Stimulated activated CD4-positive, alpha-beta T cell treated with anti-CD3 and anti-CD28 coated beads, Interleukin-15, amount 100 ng/mL, for 48 hours (primary cell): Measurements from ENCODE around the gene RNF130.
"Not testable (repeated sequence)": the region's sequence is repeated elsewhere in the genome, so short reads cannot be mapped to it uniquely, and the experiment has no call there.

Experiments used
- DNase-seq, 2 donors: peaks; one replicate each; pipeline ENCODE4 v3.0.0-alpha.2; 2020; ENCODE audit warnings: low read depth in 2 of 2

RNF130 gene

DNA sequence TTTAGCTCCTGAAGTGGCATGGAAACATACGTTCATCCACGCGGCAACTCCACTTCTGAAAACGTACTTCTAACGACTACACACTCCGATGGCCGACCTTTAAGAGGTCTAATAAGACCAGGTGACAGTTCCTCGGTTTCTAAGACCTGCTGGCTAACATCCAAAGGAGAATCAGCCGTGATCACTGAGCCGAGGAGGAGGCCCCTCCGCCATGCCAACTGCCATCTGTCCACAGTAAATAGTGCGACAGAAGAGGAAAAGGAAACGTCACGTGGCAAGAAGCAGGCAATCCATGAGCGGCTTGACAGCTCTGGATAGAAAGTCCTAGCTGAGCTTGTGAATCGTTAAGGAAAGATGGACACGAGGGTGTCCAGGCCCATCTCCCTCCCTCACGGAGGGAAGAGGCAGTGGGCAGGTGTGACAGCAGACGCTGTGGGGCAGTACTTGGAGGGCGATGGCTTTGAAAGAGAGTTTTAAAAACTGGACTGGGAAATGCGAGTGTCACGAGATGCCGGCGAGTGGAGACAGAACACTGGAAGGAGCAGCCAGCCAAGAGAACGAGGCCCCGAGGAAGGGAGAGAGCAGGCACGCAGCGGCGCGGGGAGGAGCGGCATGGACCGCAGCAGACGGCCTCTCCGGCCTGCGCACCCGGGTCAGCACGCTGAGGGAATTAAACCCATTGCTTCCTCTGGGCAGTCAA, 97.2 kb downstream of the RNF130 start:
- DNase-seq: no peak

DNA sequence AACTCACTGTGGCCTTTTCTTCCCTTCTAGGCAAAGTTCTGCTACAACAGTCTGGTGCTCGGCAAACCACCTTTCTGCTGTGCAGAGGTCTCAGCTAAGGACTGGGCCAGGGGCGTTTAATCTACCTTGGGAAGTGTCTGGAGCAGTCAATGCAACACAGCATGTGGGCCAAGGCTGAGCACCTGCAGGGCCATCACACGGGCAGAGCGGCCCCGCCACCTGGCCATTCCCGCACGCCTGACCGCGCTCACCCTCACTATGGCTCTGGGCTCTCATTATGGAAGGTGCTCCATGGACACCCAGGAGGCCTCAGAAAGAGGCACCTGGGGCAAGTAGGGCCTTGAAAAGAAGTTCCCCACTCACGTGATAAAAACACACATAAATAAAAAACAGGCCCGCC, 98.2 kb downstream of the RNF130 start:
- DNase-seq: no peak

DNA sequence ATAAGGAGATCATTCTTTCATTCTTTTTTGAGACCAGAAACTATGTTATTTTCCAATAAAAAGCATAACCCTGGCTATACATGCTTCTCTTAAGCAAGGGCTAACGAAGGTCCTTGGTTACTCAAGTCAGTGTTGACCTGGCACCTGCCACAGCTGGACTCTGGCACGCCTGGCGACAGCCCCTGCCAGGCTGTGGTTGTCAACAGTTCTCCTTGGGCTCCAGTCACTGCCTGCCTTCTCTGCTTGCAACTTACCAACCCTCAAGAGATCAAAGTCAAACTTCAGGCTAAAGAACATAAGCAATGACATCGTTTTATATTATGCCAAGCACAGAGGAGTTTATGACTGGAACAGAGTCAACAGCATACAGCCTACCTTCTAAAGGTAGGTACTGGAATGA, 102.4 kb downstream of the RNF130 start:
- DNase-seq: no peak

DNA sequence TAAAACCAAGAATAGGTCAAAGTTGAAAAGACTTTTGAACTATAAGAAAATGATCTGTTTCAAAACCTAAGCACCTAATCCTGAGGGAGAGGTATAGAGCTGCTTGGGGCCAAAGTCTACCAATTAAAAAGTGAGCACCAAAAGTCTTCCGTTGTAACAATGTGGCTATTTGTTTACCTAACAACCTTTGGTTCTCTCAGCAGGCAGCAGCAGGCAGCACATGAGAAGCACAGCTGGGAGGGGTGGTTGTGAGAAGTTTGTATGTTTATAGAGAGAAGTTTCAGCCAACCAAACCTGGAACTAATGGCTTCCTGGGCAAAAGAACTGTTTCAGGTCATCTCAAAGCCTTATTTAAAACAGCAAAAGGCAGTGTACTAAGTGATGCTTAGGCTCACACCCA, 104.1 kb downstream of the RNF130 start:
- DNase-seq: no peak

DNA sequence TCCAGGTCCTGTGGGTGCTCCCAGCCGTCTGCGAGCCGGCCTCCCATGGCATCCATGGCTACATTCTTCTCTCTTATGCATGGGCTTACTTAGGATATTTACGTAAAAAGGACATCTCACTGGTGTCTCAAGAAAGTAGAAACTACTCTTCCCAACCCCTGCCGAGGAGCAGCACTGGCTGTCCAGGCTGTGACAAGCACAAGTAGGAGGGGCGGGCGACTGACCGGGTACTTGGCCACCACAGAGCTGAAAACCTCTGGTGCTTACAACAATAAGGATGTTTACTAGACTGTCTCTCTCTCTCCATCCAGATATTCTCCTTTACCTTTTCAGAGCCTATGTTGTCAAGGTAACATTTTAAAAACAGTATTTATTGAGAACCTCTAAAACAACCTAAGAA, 107.5 kb downstream of the RNF130 start:
- no peak for DNase-seq

DNA sequence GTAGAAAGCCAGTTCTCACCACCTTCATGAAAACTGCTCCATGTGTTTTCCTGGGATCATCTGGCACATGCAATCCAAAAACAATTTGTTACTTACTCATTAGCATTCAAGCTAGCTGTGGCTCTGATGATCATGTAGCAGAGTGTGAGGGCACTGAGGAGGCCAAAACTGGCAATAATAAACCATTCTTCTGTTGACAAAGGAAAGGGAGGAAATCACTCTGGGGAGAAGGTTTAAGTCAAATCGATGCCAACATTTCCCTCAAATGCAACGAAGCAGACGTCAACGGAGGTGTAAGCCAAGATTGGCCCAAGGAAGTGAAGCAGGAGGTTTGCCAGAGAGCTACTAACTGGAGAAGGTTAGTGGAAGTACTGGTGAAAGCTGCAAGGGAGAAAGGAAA, 108.2 kb downstream of the RNF130 start:
- DNase-seq: no peak

DNA sequence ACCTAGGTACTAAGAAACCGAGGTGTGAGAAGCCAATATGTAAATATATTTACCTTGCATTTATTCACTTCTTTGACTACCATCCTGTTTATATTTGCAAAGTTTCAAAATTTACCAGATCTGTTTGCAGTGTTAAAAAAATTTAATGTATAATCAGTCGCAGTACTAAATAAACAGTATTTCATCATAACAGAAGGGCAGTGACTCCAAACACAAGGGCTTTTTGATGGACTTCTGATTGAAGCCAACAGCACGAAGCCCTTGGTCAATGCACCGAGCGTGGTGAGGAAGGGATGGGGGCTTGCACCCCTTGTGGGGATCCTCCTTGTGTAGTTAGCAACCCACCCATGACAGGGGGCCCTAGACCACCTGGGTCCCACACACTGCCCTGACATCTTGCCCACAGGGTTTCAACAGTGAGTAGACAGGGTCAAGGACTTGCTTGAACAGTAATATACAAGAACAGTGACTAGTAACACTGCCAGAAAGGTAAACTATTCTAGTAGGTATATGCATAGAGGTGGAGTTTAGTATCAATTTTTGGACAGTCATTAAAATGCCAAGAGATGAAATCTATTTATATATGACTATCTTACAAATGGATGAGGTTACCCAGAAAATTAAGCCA, 111.2 kb downstream of the RNF130 start:
- no peak for DNase-seq

DNA sequence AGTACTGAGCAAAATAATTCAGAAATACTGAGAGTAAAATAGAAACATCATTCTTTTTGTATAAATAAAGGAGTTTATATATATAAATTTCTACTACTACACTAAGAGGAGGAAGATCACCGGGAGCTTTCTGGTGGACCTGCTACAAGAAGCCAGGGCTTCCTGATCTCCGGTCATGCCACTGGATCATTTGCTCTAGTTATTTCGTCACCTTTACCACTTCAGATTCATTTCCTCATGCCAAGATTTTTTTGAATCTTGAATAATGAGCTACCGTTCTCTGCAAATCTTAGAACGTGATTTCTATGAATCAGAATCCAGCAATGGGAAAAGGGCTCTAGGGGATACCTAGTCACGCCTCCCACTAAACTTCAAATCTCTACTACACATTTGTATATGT, 111.9 kb downstream of the RNF130 start:
- no peak for DNase-seq

DNA sequence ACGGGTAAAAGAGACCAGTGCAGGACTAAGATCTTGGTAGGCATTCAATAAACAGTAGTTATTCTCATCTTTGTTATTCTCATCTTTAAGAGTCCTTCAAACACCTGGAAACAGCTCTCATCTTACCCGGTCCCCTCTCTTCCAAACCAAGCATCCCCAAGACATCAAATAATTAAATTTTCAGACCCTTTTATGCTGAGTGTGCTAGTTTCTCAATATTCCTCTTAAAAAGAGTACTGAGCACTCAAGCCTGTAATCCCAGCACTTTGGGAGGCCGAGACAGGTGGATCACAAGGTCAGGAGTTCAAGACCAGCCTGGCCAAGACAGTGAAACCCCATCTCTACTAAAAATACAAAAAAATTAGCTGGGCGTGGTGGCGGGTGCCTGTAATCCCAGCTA, 112.4 kb downstream of the RNF130 start:
- not testable (repeated sequence) for DNase-seq

DNA sequence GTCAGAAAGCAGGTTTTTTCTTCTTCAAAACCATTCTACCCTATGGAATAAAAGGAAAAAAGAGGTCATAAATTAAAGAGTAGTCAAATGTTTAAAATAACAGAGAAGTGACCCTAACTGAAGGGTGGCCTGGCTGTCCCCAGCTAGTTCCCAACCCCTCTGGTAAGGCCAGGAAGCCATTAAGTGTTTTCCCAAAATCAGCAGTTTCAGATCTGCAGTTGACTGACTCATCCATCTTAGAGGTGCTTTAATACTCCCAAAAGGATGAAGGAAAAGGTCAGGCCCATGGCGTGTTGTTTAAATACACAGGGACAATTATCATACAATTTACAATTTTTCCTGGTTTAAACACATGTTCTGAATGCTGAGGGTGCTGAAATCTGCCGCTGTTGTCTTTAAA, 115.9 kb downstream of the RNF130 start:
- DNase-seq: no peak

DNA sequence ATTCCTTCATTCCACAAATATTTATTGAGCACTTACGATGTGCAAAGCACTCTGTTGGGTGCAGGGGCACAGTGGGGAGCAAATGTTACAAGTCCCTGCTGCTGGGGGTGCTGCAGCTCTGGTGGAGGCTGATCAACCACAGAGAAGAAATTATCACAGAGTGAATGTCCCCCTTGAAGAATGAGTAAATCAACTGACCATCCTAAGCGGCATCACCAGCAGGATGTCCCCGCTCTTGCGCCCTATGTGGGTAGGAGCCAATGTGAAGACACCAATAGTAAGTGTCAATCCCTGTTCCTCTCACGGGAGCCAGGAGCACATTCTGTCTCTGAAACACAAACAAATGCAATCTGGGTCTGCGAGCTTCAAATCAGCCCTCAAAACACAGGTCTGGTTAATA, 116.5 kb downstream of the RNF130 start:
- no peak for DNase-seq

DNA sequence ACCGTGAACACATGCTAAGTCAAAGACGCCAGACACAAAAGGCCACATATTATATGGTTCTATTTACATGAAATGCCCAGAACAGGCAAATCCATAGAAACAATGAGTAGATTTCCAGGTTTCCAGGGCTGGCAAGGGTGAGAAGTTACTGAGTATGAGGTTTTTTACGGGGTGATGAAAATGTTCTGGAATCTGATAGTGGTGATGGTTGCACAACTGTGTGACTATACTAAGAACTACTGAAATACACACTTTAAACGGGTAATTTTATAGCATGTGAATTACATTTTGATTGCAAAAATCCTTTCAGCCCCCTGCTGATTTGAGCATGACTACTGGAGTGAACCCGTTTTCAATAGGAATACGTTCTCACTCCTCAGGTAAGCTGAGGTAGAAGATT, 117.1 kb downstream of the RNF130 start:
- no peak for DNase-seq

DNA sequence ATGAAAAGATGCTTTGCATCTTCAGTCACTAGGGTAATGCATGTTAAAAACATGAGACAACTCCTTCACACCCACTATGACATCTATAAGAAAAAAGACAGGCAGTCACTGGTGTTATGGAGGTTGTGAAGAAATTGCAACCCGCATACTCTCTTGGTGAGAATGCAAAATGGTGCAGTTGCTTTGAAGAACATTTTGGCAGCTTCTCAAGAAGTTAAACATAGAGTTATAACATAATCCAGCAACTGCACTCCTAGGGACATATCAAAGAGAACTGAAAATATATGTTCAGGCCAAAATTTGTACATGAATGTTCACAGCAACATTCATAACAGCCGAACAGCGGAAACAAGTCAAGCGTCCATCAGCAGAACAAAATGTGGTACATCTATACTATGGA, 117.6 kb downstream of the RNF130 start:
- DNase-seq: no peak

DNA sequence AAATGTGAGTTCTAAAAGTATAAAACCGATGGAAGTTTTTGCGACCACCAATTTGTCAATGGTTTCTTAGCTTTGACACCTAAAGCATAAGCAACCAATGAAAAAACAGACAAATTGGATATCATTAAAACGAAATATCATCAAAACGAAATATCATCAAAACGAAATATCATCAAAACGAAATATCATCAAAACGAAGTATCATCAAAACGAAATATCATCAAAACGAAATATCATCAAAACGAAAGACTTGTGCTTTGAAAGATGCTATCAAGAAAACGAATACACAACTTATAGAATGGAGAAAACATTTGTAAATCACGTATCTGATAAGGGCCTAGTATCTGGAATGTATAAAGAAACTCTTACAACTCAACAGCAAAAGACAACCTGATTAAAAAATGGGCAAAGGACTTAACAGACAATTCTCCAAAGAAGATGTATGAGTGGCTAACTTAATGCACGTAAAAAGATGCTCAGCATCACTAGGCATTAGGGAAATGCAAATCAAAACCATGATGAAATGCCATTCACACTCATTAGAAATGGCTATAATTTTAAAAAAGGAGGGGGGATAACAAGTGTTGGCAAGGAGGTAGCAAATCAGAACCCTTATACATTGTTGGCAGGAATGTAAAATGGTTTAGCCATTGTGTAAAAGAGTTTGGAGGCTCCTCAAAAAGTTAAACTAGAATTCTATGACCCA, 134.4 kb downstream of the RNF130 start:
- no peak for DNase-seq

DNA sequence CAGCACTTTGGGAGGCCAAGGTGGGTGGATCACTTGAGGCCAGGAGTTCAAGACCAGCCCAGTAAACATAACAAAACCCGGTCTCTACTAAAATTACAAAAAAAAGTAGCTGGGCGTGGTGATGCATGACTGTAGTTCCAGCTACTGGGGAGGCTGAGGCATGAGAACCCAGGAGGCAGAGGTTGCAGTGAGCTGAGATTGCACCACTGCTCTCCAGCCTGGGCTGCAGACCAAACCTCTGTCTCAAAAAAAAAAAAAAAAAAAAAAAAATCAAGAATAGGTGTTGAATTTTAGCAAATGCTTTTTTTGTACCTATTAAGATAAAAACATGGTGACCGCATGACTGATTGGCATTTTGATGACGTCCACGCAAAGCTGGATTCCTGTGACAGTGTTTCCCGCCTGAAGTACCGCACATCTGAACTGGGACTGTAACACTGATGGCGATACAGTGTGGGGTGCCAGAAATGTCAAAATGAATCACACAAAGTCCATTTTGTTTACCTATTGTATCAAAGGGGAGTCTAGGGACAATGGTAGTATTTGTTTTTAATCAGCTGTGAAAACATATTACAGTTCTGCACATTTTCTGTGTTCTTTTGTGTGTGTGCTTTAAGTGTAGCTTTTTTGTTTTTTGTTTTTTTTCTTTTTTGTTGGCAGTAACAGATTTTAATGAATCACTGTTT, 140.6 kb downstream of the RNF130 start:
- DNase-seq: no peak

DNA sequence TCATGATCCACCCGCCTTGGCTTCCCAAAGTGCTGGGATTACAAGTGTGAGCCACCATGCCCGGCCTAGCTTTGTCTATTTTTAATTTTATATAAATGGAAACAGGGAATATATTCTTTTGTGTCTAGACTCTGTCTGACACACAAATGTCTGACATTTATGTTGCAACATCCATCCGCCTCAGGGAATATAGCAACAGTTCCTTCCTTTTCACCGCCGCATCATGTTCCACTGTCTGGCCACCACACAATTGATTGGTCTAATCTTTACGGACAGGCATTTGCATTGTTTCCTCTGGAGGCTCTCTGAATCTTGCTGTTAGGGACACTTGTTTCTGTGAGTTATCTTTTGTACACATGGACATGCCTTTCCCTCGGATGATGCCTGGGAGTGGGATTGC, 143.7 kb downstream of the RNF130 start:
- no peak for DNase-seq

DNA sequence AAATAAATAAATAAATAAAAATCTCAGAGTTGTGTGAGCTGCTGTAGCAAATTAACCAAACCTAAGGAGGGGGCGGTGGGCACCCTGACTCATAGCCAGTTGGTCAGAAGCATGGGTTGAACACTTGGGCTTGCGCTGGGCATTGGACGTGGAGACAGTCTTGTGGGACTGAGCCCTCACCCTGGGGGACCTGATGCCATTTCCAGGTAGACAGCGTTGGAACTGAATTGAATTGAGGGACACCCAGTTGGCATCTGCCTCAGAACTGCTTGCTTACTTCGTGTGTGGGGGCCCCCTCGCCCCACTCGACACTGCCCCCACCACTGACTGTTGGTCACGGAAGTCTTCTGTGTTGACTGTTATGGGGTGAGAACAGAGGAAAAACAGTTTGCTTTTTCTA, 144.9 kb downstream of the RNF130 start:
- DNase-seq: no peak

DNA sequence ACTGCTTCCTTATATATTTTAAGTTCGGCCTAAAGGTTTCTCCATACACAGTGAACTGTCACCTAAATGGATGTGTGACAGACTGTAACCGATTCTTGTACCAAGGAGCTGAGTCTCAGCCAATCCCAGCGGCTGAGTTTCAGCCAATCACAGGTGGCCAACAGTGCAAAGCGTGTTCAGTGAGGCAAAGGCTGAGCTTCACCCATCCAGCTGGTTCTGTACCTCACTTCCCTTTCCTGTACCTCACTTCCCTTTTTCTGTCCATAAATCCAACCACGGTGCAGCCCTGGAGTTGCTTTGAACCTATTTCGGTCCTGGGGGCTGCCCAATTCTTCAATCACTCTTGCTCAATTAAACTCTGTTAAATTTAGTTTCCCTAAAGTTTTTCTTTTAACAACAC, 148.1 kb downstream of the RNF130 start:
- DNase-seq: no peak

DNA sequence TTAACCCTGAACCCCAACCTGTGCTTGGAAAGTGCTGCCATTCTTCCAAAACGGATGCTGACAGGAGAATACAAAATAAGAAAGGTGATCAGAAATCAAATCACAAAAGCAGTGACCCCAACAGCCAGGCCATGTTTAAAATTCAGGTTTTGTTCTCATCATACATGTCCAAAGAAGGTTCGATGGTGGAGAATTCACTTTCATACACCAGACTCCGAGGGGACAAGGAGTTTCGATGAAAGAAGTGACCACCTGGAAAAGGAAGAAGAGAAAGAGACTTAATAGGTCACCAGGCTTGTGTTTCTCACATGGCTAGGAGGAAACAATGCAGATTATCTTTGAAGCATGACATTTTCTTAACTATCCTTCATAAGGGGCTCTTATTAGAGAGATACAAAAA, 151.4 kb downstream of the RNF130 start:
- no peak for DNase-seq

DNA sequence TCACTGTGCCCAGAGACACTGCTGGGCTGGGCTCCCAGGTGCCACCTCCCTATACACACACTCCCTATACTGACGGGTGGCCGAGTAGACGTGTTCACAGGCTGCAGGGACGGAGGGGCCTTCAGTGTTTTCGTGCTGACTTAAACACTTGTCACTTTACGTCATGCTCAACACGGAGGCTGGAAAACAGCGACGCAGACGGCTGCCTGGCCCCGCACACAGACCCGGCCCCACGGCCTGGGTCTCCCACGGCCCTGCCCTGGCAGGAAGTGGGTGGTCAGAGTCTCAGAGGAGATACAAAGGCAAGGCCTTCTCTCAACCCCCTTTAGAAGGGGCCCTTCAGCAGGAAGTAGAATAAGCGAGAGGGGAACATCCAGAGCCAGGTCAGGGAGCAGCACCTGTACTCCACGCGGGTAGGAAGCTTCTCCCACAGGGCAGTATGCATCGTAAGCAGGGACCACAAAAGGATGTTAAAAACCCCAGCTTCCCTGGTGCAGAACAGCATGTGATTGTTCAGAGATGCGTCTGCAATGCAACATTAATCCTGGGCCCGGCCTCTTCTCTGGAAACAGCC, 152.0 kb downstream of the RNF130 start:
- DNase-seq: no peak

DNA sequence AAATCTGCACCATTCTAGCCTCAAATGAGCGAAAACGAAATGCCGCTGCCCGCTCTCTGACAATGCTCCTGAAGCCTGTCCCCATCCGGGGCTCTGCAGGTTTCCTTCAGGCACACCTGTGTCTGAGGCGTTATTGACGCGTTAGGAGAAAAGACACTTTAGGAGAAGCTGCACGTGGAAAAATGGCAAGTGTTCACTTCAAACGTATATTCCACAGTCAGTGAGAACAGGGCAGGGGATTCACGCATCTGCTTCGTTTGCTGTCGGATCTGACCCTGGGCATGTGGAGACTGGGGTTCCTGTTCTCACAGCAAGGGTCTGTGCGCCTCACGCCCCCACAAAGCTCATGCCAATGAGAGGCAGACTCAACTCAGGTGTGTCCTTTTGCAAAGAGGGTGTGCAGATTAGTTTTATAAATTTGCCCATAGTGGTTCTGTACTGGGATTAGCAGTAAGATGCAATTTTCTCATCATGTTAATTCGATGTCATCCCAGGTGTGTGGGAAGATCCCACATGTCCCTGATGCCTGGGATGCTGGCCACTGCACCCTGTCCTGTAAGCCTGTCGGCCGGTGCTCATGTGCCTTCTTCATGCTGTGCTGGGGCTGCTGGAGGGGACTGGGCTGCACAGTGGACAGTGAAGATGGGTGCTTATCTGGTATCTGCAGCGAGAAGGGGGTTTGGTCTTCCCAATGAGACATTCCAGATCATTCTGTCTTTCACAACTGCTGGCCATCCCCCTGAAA, 152.6 kb downstream of the RNF130 start:
- no peak for DNase-seq

DNA sequence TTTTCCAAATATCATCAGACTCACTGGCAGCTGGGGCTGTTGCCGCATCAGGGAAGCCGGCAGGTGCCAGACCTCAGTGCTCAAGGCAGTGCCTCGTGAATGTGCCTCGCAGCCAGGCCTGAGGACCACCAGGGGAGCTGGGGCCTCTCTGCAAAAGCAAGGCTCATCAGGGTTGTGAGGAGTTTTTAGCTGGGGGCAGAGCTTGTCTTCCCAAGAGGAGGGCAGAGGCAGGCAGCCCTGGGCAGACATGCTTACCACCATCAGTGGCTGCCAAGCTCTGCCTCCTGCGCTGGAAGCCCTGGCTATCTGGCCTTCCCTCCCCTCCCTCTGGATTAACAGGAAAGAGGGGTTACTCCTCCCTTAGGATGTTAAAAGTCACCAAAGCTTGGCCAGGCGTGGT, 155.0 kb downstream of the RNF130 start:
- no peak for DNase-seq
